IMR-90 (cell line): ENCODE data around the gene NKAIN2. TPM values are rescaled to one million over a fixed set of nuclear protein-coding genes. Genes with fewer than 3 reads are reported as not detected.
"Not testable (repeated sequence)": the region's sequence is repeated elsewhere in the genome, so short reads cannot be mapped to it uniquely, and the experiment has no call there.

Source experiments
- ATAC-seq: fragments of 200-7000 bp; cut with Tn5 transposase; 2 replicates; pipeline ENCODE4 v1.9.1; 2020; ENCODE audit warnings: low read depth, mild to moderate bottlenecking, moderate library complexity
- BruUV-seq: library from RNA; stranded (reverse); fragments of 400-500 nt; replicated peaks from 2 replicates; lab custom pipeline; 2021; lab: Mats Ljungman, UMichigan
- CTCF ChIA-PET: fragments of 300-600 bp; formaldehyde crosslinking; extraction: SDS; loops from one replicate; lab custom pipeline; 2021; ENCODE audit warnings: antibody characterized with exemption; lab: Yijun Ruan, JAX
- POLR2A ChIA-PET: fragments of 300-600 bp; sonication (Branson Sonifier 250); formaldehyde crosslinking; loops from one replicate; lab custom pipeline; 2022; ENCODE audit warnings: antibody characterized with exemption; ENCODE audit not compliant: unreplicated experiment; lab: Charles Lee
- DNase-seq: peaks from one replicate; pipeline ENCODE4 v3.0.0; 2013
- H2AFZ ChIP-seq: replicated peaks from 2 replicates; pipeline ENCODE3; 2013; ENCODE audit warnings: low read length, mild to moderate bottlenecking; ENCODE audit not compliant: poor library complexity
- H2AK5ac ChIP-seq: 2 replicates; pipeline ENCODE4 v1.6.1; 2013; ENCODE audit warnings: low read depth, low read length, inconsistent platforms
- H2AK9ac ChIP-seq: replicated peaks from 2 replicates; pipeline ENCODE3; 2013; ENCODE audit warnings: mild to moderate bottlenecking, low read depth, low read length, moderate library complexity; ENCODE audit not compliant: poor library complexity
- H2BK120ac ChIP-seq: 2 replicates; pipeline ENCODE4 v1.6.1; 2013; ENCODE audit warnings: low read depth, low read length, inconsistent platforms
- H2BK15ac ChIP-seq: 3 replicates; pipeline ENCODE4 v1.6.1; 2013; ENCODE audit warnings: low read depth, low read length, inconsistent platforms
- H2BK20ac ChIP-seq: 2 replicates; pipeline ENCODE4 v1.6.1; 2013; ENCODE audit warnings: low read depth, mild to moderate bottlenecking, inconsistent platforms, low read length, moderate library complexity
- H2BK5ac ChIP-seq: 2 replicates; pipeline ENCODE4 v1.6.1; 2013; ENCODE audit warnings: mild to moderate bottlenecking, low read depth, low read length, inconsistent platforms; ENCODE audit not compliant: poor library complexity, severe bottlenecking
- H3K14ac ChIP-seq: replicated peaks from 2 replicates; pipeline ENCODE4 v1.6.1; 2013; ENCODE audit warnings: low read depth, low read length, inconsistent platforms
- H3K18ac ChIP-seq: 2 replicates; pipeline ENCODE4 v1.6.1; 2013; ENCODE audit warnings: low read depth, low read length, control low read depth
- H3K23ac ChIP-seq: 2 replicates; pipeline ENCODE4 v1.6.1; 2013; ENCODE audit warnings: low read depth, low read length, inconsistent platforms
- H3K27ac ChIP-seq: 2 replicates; pipeline ENCODE4 v1.5.1; 2013; ENCODE audit warnings: mild to moderate bottlenecking, control low read depth, low read length; ENCODE audit not compliant: insufficient read depth
- H3K27me3 ChIP-seq: 2 replicates; pipeline ENCODE4 v1.6.1; 2013; ENCODE audit warnings: low read length; ENCODE audit not compliant: control insufficient read depth, insufficient read depth
- H3K36me3 ChIP-seq: 2 replicates; pipeline ENCODE4 v1.6.1; 2013; ENCODE audit warnings: low read length, mixed read lengths; ENCODE audit not compliant: control insufficient read depth, insufficient read depth
- H3K4ac ChIP-seq: 2 replicates; pipeline ENCODE4 v1.6.1; 2013; ENCODE audit warnings: low read depth, low read length, inconsistent platforms
- H3K4me1 ChIP-seq: 2 replicates; pipeline ENCODE4 v1.6.1; 2013; ENCODE audit warnings: low read length, mixed read lengths; ENCODE audit not compliant: control insufficient read depth, insufficient read depth
- H3K4me2 ChIP-seq: 2 replicates; pipeline ENCODE4 v1.6.1; 2013; ENCODE audit warnings: low read depth, mild to moderate bottlenecking, control low read depth, low read length, moderate library complexity
- H3K4me3 ChIP-seq: 2 replicates; pipeline ENCODE4 v1.5.1; 2013; ENCODE audit warnings: low read depth, mild to moderate bottlenecking, control low read depth, low read length, moderate library complexity; ENCODE audit not compliant: insufficient read depth
- H3K56ac ChIP-seq: 2 replicates; pipeline ENCODE4 v1.6.1; 2013; ENCODE audit warnings: low read length, inconsistent platforms; ENCODE audit not compliant: insufficient read depth; ENCODE audit errors: extremely low read depth
- H3K79me1 ChIP-seq, 2 experiments: 2 replicates each; pipeline ENCODE4 v1.6.1; 2013; ENCODE audit warnings: low read length in 2 of 2, inconsistent platforms in 1 of 2, low read depth in 1 of 2
- H3K9ac ChIP-seq: 2 replicates; pipeline ENCODE4 v1.6.1; 2013; ENCODE audit warnings: low read depth, low read length, control low read depth
- H3K9me1 ChIP-seq: 2 replicates; pipeline ENCODE4 v1.6.1; 2013; ENCODE audit warnings: low read length, inconsistent platforms; ENCODE audit not compliant: insufficient read depth
- H3K9me3 ChIP-seq: 2 replicates; pipeline ENCODE4 v1.6.1; 2013; ENCODE audit warnings: low read length; ENCODE audit not compliant: control insufficient read depth, insufficient read depth
- H4K20me1 ChIP-seq: 2 replicates; pipeline ENCODE4 v1.6.1; 2013; ENCODE audit warnings: low read length, inconsistent platforms; ENCODE audit not compliant: insufficient read depth
- H4K5ac ChIP-seq: 2 replicates; pipeline ENCODE4 v1.6.1; 2013; ENCODE audit warnings: mild to moderate bottlenecking, low read depth, low read length, control low read depth
- H4K8ac ChIP-seq, 2 experiments: 2 replicates each; pipeline ENCODE4 v1.6.1; 2013; ENCODE audit warnings: low read depth in 2 of 2, low read length in 2 of 2, control low read depth in 1 of 2, inconsistent platforms in 1 of 2
- H4K91ac ChIP-seq: 2 replicates; pipeline ENCODE4 v1.6.1; 2013; ENCODE audit warnings: low read depth, low read length, inconsistent platforms; ENCODE audit not compliant: insufficient read depth
- CEBPB ChIP-seq: IDR thresholded peaks from 2 replicates; pipeline ENCODE4 v1.6.1; 2012; ENCODE audit warnings: low read depth, low read length, improper control_type of control experiment
- WGBS, 2 experiments: methylation state at CpG; one replicate each; pipeline versions ENCODE4 v1.1.5 to v1.1.7; 2013; ENCODE audit warnings: missing lambda C conversion rate in 2 of 2; ENCODE audit not compliant: insufficient read length in 1 of 2; ENCODE audit errors: extremely low coverage in 2 of 2; 5-methylcytosine and 5-hydroxymethylcytosine counted together
- dilution Hi-C: fragments of 300-500 bp; cut with HindIII; formaldehyde crosslinking; loops from one replicate; pipeline ENCODE4 v1.14.3; 2018; ENCODE audit warnings: low sequenced_read_pairs; ENCODE audit not compliant: unreplicated experiment
- in situ Hi-C: fragments of 300-500 bp; cut with MboI; formaldehyde crosslinking; loops from 3 replicates; pipeline ENCODE4 v1.14.3; 2019; ENCODE audit warnings: low sequenced_read_pairs, inconsistent platforms, mixed read lengths
- intact Hi-C: fragments of 100-400 bp; cut with micrococcal nuclease; formaldehyde crosslinking; loops from 2 replicates; pipeline ENCODE4 v1.10.0; 2022
- polyA plus RNA-seq, 3 experiments: library from polyadenylated mRNA; depleted of rRNA; stranded (reverse); fragments of >200 nt; gene quantifications; 2 replicates each; pipeline ENCODE4 v1.2.3, GENCODE V29; 2012; ENCODE audit warnings: low replicate concordance in 1 of 3
- total RNA-seq: library from RNA; depleted of rRNA; stranded (reverse); fragments of >200 nt; gene quantifications from 2 replicates; pipeline ENCODE4 v1.2.3, GENCODE V29; 2012

Gene NKAIN2
- total and polyA plus RNA-seq, 2 of the 4 experiments (the other 2 are of a cell fraction): not detected

DNA sequence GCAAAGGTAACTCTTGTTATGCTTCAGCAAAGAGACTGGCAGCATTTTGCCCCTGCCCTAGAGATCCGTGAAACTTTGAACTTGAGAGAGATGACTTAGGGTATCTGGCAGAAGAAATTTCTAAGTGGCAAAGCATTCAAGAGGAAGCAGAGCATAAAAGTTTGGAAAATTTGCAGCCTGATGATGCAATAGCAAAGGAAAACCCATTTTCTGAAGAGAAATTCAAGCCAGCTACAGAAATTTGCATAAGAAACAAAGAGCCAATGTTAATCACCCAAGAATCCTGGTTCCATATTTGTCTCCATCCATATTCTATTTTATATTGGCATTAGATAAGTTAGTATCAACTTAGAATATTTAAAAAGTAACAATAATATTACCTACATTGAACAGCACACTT is 934.1 kb downstream of the NKAIN2 start:
- dilution Hi-C loops, H3K36me3 ChIP-seq, H3K18ac ChIP-seq, H3K9me1 ChIP-seq, H2BK20ac ChIP-seq, H2BK5ac ChIP-seq, H2AFZ ChIP-seq, BruUV-seq, H3K79me1 ChIP-seq, H4K5ac ChIP-seq, H3K4me2 ChIP-seq, H3K56ac ChIP-seq, H3K4ac ChIP-seq, H3K23ac ChIP-seq, H4K91ac ChIP-seq, H2BK15ac ChIP-seq, H4K20me1 ChIP-seq, DNase-seq, H3K4me1 ChIP-seq, H3K9me3 ChIP-seq, H4K8ac ChIP-seq, H3K27me3 ChIP-seq, H2AK5ac ChIP-seq, ATAC-seq, H3K14ac ChIP-seq, H2BK120ac ChIP-seq, H3K27ac ChIP-seq, intact Hi-C loops, in situ Hi-C loops, H3K9ac ChIP-seq, H3K4me3 ChIP-seq, H2AK9ac ChIP-seq: not testable (repeated sequence)
- ChIA-PET POLR2A (interaction anchor here (0.6 kb wide), 1 partner anchor 11 kb away, joined by 3 read pairs; no protein-coding TSS in a partner anchor), CTCF (interaction anchor here (0.7 kb wide), 1 partner anchor 41 kb away, joined by 4 read pairs; no protein-coding TSS in a partner anchor)
- WGBS, 2 experiments: no CpG with 5 or more reads among the region's 1 CpG
- 0 out of 2 replicates have a peak, but pooled peaks have one; percentile 30 for TF ChIP-seq CEBPB
